Fibroblast of gingiva (primary cell): ENCODE results near the gene TATDN2.
"Not testable (repeated sequence)": the region's sequence is repeated elsewhere in the genome, so short reads cannot be mapped to it uniquely, and the experiment has no call there.

ENCODE experiments used
- DNase-seq: peaks from one replicate; pipeline ENCODE4 v3.0.0-alpha.2; 2011; ENCODE audit warnings: low read depth

The TATDN2 gene

DNA sequence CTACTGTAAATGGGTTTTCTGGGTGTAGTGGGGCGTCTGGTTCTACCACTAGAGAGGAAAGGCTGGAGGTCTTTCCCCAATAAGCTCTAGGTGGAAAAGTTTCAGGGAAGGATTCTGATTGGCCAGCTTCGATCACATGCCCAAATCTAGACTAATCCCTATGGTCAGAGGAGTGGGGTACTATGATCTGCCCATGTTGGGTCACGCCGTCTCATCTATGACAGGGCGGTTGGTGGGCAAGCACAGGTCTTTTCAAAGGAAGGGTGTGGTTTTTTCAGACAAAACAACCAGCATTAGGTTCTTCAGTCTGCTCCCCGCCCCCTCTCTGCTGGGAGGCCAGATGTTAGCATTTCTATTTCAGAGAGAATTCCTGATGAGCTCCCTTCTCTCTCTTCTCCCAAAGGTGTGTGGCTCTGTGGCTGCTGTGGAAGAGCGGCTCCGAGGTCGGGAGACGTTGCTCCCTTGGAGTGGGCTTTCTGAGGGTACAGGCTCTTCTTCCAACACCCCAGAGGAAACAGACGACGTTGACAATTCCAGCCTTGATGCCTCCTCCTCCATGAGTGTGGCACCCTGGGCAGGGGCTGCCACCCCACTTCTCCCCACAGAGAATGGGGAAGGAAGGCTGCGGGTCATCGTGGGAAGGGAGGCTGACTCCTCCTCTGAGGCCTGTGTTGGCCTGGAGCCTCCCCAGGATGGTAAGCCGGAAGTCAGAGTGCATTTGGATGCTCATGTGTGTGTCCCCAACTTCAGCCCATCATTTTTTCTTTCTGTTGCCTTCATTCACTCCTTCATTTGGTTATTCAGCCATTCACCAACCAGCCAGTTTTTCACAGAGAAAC lies 9.7 kb upstream of the TATDN2 start:
- DNase-seq: no peak

DNA sequence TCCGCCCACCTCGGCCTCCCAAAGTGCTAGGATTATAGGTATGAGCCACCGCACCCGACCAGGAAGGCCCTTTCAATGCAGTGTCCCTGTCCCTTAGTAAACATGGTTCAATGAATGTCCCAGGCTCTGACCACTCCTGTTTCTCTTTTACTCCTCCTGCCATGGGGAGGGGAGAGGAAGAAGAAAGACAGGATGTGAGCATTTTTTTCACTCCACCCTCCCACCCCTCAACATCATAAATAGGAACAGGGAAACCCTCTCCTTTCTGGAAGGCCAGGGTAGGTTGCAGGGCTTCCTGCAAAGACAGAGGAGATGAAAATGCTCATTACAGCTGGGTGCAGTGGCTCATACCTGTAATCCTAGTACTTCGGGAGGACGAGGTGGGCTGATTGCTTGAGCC lies 7.5 kb upstream of the TATDN2 start:
- DNase-seq: no peak

DNA sequence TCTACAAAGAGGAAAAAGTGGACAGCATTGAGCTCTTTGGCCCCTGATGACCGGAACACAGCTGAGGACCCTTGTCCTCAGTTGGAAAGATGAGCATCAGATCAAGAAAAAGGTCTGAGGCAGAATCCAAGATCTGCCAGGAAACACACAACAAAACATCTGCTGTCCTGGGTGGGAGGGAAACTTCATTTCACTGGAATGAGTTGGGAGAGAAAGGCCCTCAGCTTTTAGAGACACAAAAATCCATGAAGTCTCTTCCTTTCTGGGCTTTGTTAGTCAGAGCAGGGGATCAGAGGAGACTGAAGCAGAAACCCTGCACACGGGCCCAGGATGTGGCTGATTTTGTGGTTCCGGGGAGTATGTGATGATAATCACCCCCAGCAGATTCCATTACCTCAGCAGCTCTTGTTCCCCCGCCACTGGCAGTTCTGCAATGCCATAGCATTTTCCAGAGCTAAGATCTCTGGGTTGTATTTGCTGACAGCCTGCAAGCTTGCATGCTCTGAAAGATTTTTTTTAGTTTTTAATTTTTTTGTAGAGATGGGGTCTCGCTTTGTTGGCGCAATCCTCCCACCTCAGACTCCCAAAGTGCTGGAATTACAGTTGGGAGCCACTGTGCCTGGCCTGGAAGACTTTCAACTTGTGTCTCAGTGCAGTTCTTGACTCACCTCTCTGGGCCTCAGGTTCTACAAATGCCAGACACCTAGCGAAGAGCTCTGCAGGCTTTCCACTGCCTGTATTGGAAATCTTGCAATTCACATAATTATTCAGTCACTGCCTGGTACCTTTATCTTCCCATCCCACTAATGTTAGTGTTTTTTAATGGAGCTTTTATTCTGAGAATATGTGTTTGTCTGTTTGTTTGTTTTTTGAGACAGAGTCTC lies 5.8 kb upstream of the TATDN2 start:
- no peak for DNase-seq

DNA sequence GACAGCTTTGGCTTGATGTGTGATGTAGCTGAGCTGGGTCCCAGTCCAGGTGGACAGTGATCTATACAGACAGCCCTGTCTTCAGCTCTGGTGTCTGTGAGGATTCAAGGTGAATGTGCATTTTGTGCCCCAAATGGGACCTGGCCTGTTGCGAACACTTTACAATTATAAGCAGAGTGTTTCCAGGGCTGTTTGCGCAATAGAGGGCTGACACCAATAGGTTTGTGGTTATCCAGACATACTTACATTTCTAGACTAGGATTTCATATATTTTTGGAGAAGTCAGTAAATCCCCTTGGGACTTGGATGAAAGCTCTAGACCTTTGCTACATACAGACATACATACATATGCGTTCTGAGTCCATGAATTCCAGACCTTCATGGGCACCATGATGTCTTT lies 4.2 kb upstream of the TATDN2 start:
- no peak for DNase-seq

DNA sequence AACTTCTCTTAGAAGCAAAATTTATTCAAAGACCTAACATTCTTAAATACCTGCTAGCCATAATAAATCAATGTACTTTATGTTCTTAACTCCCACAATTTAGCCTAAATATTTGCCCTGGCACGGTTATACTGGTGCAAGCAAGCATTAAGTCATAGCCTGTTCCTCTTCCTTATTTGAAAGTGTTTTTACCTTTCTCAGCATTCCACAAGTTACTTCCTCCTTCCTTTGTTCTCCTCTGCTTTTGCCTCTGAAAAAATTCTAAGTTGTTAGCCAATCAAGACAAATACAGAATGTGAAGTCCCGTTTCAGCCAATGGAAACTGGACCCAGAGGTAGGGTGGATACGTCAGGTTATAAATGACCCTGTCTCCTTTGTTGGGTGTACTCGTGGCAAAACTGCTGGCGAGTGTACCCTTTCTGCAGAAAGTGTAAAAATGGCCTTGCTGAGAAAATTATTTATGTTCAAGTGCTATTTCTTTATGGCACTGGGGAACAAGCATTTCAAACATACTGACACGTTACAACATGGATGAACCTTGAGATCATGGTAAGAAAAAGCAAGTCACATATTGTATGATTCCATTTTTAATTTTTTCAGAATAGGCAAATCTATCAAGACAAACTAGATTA lies 3.1 kb upstream of the TATDN2 start:
- DNase-seq: no peak

DNA sequence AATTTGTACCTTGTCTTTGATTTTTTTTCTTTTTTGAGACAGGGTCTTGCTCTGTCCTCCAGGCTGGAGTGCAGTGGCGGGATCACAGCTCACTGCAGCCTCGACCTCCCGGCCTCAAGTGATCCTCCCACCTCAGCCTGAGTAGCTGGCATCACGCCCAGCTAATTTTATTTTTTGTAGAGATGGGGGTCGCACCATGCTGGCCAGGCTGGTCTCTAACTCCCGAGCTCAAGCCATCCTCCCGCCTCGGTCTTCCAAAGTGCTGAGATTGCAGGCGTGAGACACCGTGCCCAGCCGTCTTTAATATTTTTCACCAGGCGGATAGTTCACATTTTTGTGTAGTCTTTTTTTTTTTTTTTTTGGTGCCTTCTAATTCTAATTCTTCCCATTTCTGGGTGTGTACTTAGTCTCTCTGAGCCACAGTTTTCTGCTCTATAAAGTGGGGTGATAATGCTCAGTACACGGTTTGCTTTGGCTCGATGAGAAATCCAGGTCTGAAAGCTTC lies 528 bp upstream of the TATDN2 start:
- DNase-seq: no peak

DNA sequence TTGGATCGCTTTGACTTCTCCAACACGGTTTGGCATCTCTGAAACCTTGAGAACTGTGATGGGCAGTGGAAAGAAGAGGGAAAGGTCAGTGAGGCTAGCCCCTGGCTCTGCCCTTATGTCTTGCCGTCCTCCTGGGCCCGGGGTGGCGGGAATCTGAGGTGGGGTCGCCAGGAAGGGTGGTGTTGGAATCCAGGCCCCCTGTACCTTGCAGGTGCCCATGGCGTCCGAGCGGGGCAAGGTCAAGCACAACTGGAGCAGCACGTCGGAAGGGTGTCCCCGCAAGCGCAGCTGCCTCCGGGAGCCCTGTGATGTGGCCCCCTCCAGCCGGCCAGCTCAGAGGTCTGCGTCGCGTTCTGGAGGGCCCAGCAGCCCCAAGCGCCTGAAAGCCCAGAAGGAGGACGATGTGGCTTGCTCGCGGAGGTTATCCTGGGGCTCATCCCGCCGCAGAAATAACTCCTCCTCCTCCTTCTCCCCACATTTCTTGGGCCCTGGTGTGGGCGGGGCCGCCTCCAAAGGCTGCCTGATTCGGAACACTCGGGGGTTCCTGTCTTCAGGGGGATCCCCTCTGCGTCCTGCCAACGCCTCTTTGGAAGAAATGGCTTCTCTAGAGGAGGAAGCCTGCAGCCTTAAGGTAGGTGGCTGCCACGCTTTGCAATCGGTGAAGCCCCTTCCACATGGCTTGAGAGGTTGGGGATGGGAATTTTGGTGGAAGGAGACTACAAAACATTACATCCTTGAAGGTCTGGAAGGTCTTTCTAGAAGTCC lies 907 bp downstream of the TATDN2 start:
- DNase-seq: no peak

DNA sequence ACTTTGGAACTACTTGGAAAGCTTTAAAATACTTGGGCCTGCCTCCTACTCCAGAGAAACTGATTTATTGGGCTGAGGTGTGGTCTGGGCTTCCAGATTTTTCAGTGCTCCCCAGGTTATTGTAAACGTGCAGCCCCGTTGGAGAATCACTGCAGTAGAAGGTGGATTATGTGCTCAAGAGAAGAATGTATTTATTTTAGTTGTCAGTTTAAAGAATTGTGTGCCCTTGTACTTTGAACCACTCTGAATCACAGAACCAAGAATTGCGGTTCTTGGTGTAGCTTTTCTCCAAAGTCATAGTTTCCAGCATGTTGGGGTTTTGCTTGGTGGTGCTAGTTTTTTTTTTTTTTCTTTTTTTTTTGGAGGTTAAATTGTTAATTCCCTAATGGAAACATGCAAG lies 1.6 kb downstream of the TATDN2 start:
- no peak for DNase-seq

DNA sequence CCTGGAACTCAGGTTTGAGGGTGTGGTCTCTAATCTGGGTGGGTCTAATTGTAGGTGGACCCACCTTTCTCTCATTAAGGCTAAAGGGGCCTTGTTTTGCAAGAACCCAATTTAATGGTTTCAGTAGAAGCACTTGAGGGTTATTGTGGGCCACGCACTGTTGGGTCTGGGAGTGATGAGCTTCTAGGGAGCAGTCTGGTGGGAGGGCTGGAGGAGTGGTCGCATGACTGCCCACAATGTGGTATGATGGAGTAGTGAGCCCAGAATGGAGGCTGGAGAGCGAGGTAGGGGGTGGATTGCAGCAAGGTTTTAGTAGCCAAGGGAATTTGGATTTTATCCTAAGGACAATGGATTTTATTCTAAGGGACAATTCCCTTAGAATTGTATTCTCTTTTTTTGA lies 2.7 kb downstream of the TATDN2 start:
- no peak for DNase-seq

DNA sequence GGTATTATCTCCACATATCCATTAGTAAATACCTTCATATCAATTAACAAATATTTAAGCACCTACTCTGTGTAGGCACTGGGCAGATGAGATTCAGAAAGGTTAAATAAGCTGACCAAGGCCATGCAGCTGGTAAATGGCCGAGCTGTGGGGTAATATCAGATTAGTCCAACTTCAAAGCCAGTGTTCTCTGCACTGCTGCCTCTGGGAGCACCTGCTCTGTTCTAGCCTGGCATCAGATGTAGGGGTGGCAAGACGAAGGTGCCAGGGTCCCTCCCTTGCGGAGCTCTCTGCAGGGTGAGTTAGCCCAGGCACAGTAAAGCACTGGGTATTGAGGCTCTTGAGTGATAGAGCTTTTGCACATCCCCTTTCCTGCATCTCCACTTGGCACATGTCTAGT lies 5.5 kb downstream of the TATDN2 start:
- no peak for DNase-seq

DNA sequence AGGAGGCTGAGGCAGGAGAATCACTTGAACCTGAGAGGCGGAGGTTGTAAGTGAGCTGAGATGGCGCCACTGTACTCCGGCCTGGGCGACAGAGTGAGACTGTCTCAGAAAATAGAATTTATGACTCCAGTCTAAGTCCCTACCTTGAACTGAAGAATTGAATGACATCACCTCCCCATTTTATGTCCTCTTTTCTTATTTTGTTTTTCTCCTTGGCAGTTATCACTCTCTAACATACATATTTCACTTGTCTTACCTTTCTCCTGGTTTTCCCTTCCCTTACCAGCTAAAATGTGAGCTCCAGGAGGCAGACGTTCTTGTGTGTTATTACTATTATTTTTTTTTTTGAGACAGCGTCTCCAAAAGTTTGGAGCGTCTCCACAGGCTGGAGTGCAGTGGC lies 7.6 kb downstream of the TATDN2 start:
- no peak for DNase-seq

DNA sequence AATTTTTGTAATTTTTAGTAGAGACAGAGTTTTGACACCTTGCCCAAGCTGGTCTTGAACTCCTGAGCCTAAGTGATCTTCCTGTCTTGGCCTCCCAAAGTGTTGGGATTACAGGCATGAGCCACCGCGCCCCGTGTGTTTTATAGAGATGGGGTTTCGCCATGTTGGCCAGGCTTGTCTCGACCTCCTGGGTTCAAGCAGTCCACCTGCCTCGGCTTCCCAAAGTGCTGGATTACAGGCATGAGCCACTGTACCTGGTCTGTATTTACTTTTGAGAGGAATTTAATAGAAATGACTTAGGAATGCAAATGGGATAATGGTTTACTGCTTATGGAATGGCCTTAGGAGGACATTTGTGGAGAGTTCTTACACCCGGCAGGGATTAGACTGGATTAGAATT lies 10.8 kb downstream of the TATDN2 start:
- no peak for DNase-seq

DNA sequence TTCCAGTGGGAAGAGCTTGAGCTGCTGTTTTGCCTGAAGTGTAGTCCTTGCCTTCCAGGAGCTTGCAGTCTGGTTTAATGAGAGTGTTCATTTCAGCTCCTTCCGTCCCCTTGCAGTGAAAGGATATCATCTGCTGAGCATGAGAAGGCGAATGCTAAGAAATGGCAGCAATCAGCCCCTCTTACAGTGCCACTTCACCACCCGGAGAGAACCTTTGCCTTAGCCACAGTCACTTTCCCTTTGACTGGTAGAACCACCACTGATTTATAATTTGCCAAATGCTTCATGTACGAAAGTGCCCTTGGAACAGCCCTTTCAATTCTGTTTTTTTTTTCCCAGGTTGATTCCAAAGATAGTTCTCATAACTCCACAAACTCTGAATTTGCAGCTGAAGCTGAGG lies 11.5 kb downstream of the TATDN2 start:
- no peak for DNase-seq

DNA sequence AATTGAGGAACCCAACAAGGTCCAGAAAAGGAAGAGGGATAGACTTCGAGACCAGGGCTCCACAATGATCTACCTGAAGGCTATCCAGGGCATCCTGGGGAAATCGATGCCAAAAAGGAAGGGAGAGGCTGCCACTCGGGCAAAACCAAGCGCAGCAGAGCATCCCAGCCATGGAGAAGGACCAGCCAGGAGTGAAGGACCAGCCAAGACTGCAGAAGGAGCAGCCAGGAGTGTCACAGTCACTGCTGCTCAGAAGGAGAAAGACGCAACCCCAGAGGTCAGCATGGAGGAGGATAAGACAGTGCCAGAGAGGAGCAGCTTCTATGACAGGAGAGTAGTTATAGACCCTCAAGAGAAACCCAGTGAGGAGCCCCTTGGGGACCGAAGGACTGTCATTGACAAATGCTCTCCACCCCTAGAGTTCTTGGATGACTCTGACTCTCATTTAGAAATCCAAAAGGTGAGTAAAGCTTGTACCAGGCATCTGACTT lies 12.0 kb downstream of the TATDN2 start:
- no peak for DNase-seq

DNA sequence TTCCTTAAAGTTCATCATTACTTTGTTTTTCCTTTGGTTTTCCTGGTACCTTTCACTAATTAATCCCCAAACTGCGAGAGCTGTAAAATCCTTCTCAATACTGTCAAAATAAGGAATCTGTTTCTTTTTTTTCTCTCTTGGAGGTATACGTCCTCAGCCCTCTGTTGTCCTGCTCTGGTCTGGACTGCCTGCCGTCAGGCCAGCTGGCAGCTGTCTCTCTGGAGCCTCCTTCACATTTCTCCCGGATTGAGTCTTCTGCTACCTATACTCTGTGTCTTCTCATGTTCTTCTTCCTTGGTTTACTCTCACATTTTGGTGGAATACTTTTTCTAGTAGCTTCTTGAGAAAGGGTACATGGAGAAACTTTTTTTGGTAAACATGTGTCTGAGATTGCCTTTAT lies 13.8 kb downstream of the TATDN2 start:
- no peak for DNase-seq

DNA sequence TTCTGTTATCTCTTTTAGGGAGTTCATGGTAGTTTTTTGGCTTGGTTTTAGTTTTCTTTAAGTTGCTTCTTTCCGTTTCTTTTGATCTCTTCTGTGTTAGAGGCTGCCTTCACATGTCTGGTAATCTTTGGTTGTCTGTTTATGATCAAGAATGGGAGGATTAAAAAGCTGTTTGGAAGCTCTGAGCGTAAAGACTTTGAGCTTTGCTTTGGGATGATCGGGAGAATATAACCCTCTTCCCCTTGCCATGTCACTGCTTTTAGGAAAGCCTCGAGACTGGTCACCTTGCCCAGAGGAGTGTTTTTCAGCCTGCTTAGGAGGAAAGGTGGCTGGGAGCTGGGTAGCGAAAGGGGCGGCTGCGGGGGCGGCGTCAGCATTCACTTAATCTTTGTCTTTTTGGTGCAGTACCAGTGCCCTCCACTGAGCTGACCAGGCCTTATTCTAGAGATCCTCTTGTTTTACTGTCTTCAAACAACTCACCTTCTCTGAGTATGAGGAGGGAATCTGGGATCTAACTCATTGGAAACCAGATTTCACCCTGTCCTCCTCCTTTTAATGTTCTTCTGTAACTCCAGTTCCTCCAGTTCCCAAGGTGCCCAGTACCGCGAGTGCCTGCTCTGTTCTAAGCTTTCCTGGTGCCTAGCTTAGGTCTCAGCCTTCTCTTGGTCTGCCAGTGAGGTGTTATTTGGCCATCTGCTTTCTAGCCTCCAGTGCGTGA lies 15.5 kb downstream of the TATDN2 start:
- DNase-seq: peak; percentile 28

DNA sequence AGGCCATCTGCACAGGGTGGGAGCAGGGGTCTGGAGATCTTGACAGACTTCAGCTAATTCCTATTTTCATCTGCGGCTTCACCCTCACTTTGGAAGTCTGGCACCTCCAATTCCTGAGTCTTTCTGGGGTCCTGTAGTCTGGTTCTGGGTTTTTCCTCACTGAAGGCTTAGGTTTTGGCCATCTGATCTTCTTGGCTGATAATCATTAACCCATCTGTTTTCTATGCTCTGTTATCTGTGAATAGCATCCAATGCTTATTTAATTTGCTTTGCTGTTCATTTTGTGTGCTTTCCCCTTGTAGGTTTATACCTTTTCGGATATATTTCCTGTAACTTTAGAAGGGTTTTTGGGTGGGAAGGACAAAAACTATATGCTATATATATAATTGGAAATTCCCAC lies 17.6 kb downstream of the TATDN2 start:
- no peak for DNase-seq

DNA sequence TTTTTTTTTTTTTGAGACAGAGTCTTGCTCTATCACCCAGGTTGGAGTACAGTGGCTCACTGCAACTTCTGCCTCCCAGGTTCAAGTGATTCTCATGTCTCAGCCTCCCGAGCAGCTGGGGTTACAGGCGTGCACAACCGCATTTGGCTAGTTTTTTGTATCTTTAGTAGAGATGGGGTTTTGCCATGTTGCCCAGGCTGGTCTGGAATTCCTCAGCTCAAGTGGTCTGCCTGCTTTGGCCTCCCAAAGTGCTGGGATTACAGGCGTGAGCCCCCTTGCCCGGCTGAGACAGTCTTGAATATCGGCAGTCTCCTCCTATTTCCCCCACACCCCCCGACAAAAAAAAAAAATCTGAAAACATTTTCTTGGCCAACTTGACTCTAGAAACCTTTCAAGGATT lies 18.7 kb downstream of the TATDN2 start:
- not testable (repeated sequence) for DNase-seq

DNA sequence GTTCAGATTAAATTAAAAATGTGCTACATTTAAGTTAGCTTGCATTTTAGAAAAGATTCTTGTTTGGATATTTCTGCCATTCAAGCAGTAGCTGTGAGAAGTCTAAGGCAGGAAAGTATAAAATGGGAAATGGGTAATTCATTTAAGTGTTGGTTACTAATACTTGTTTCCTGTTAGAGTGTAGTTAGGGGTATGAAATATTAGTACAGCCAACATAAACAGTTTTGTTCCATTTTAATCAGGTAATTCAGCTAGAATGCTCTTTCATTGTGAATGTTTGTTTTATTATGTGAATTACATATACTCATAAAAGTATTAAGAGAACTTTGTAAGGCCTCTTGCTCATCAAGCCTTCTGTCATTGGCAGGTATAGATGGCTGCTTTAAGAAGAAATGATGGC lies 19.9 kb downstream of the TATDN2 start:
- DNase-seq: no peak

DNA sequence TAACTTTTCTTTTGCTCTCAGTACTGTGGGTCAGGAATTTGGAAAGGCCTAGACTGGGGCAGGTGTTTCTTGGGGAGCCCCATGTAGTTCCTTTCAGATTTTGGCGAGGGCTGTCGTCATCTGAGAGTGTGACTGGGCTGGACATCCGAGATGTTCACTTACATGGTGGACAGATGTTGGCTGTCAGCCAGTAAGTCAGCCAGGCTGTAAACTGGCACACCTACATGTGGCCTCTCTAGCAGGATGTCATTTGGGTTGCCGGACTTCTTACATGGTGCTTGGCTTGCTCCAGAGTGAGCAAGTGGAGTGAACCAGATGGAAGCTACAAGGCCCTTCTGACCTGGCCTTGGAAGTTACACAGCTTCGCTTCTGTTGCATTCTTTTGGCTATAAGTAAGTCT lies 20.7 kb downstream of the TATDN2 start:
- DNase-seq: no peak

DNA sequence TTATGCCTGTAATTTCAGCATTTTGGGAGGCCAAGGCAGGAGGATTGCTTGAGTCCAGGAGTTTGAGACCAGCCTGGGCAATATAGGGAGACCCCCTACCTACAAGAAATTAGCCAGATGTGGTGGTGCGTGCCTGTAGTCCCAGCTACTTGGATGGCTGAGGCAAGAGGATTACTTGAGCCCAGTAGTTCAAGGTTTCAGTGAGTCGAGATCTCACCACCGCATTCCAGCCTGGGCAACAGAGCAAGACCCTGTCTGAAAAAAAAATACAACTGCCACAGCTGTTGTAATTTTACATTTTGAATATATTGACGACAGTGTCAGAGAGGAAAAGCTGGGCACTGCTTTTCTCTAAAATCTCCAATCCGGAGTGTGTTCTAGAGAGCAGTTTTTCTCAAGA lies 21.2 kb downstream of the TATDN2 start:
- no peak for DNase-seq
